ENCODE results near the gene CBY1. TPM values are rescaled to one million over a fixed set of nuclear protein-coding genes. Genes with fewer than 3 reads are reported as not detected.

Gene CBY1
- total RNA-seq, 1 donor from 2014 or later: 29.7 TPM

- peak within 1 kb of the TSS; percentile 97 for H3K27ac Mint-ChIP-seq (ENCODE audit: unreplicated experiment)
- peak within 1 kb of the TSS; percentile 99 for H3K4me3 Mint-ChIP-seq (ENCODE audit: unreplicated experiment)
- H3K36me3 Mint-ChIP-seq (ENCODE audit: low read depth, unreplicated experiment): peaks cover 25% of the 10 kb centered on the region
- H3K27me3 Mint-ChIP-seq (ENCODE audit: unreplicated experiment): peaks cover 8% of the 10 kb centered on the region
- H3K4me1 Mint-ChIP-seq (ENCODE audit: unreplicated experiment): peaks cover 4% of the 10 kb centered on the region
- no peaks in the 10 kb centered on the region for H3K9me3 Mint-ChIP-seq (ENCODE audit: unreplicated experiment)
- DNase-seq (ENCODE audit: low spot score): peak; percentile 85
- TF ChIP-seq CTCF (IDR thresholded peaks at IDR 0.05; ENCODE audit: unreplicated experiment): no peak
Observed at GRCh38 chr22:38681582-38682335, 25.3 kb downstream of the CBY1 start, which contains the start of gene TOMM22. TSS of gene TOMM22 (plus strand) at chr22:38681957. CDS start at chr22:38681979, 22 bp downstream.

- Mint-ChIP-seq H3K36me3 (ENCODE audit: low read depth, unreplicated experiment) (peaks cover 39% of the 10 kb centered on the region), H3K27ac (ENCODE audit: unreplicated experiment) (no peak overlapping the region), H3K4me1 (ENCODE audit: unreplicated experiment) (peaks cover 4% of the 10 kb centered on the region), H3K4me3 (ENCODE audit: unreplicated experiment) (no peak overlapping the region), H3K9me3 (ENCODE audit: unreplicated experiment) (no peaks in the 10 kb centered on the region), H3K27me3 (ENCODE audit: unreplicated experiment) (peaks cover 6% of the 10 kb centered on the region)
- no peak for TF ChIP-seq CTCF (IDR thresholded peaks at IDR 0.05; ENCODE audit: unreplicated experiment)
- DNase-seq (ENCODE audit: low spot score): no peak
Observed at GRCh38 chr22:38684895-38685294, 28.5 kb downstream of the CBY1 start.

GRCh38 chr22:38685761-38686160, 29.3 kb downstream of the CBY1 start:
- TF ChIP-seq CTCF (IDR thresholded peaks at IDR 0.05; ENCODE audit: unreplicated experiment): no peak
- no peaks in the 10 kb centered on the region for H3K9me3 Mint-ChIP-seq (ENCODE audit: unreplicated experiment)
- no peak overlapping the region for H3K4me3 Mint-ChIP-seq (ENCODE audit: unreplicated experiment)
- H3K27me3 Mint-ChIP-seq (ENCODE audit: unreplicated experiment): peaks cover 6% of the 10 kb centered on the region
- peaks cover 4% of the 10 kb centered on the region for H3K4me1 Mint-ChIP-seq (ENCODE audit: unreplicated experiment)
- DNase-seq (ENCODE audit: low spot score): no peak
- no peak overlapping the region for H3K27ac Mint-ChIP-seq (ENCODE audit: unreplicated experiment)
- H3K36me3 Mint-ChIP-seq (ENCODE audit: low read depth, unreplicated experiment): peaks cover 39% of the 10 kb centered on the region

- Mint-ChIP-seq H3K9me3 (ENCODE audit: unreplicated experiment) (no peaks in the 10 kb centered on the region), H3K27ac (ENCODE audit: unreplicated experiment) (no peak overlapping the region), H3K4me1 (ENCODE audit: unreplicated experiment) (peaks cover 13% of the 10 kb centered on the region), H3K4me3 (ENCODE audit: unreplicated experiment) (no peak overlapping the region), H3K27me3 (ENCODE audit: unreplicated experiment) (no peaks in the 10 kb centered on the region), H3K36me3 (ENCODE audit: low read depth, unreplicated experiment) (peaks cover 35% of the 10 kb centered on the region)
- TF ChIP-seq CTCF (IDR thresholded peaks at IDR 0.05; ENCODE audit: unreplicated experiment): no peak
- DNase-seq (ENCODE audit: low spot score): no peak
Observed at GRCh38 chr22:38689651-38690050, 33.2 kb downstream of the CBY1 start.

- Mint-ChIP-seq H3K4me3 (ENCODE audit: unreplicated experiment) (no peak overlapping the region), H3K27ac (ENCODE audit: unreplicated experiment) (peak overlapping the region; percentile 30), H3K36me3 (ENCODE audit: low read depth, unreplicated experiment) (peaks cover 45% of the 10 kb centered on the region), H3K27me3 (ENCODE audit: unreplicated experiment) (no peaks in the 10 kb centered on the region), H3K9me3 (ENCODE audit: unreplicated experiment) (no peaks in the 10 kb centered on the region), H3K4me1 (ENCODE audit: unreplicated experiment) (peaks cover 38% of the 10 kb centered on the region)
- TF ChIP-seq CTCF (IDR thresholded peaks at IDR 0.05; ENCODE audit: unreplicated experiment): no peak
- DNase-seq (ENCODE audit: low spot score): no peak
Observed at GRCh38 chr22:38694049-38694448, 37.6 kb downstream of the CBY1 start.

All from endothelial cell (in vitro differentiated cells).